Natural killer cell (primary cell): Measurements from ENCODE around the gene DISC1. TPM values are rescaled to one million over a fixed set of nuclear protein-coding genes. Genes with fewer than 3 reads are reported as not detected.

ENCODE experiments used
- ATAC-seq, 3 donors: fragments of 150-1000 bp in 2 of 3; fragments of 200-7000 bp in 1 of 3; cut with Tn5 transposase; 1 replicate in 1 of 3; 2 replicates in 2 of 3; pipeline ENCODE4 v1.10.0; 2021; ENCODE audit warnings: mild to moderate bottlenecking in 2 of 3, moderate library complexity in 2 of 3
- DNase-seq, 2 donors: peaks; one replicate each; pipeline versions ENCODE4 v3.0.0 to v3.0.0-alpha.2; 2013 to 2021; ENCODE audit warnings: mixed read lengths in 1 of 2
- H3K27ac ChIP-seq: one replicate; pipeline ENCODE4 v1.5.1; 2013; ENCODE audit warnings: mild to moderate bottlenecking, low read length
- H3K27me3 ChIP-seq: one replicate; pipeline ENCODE4 v1.6.1; 2013; ENCODE audit warnings: low read length; ENCODE audit not compliant: control insufficient read depth, insufficient read depth
- H3K36me3 ChIP-seq: one replicate; pipeline ENCODE4 v1.6.1; 2013; ENCODE audit warnings: low read length; ENCODE audit not compliant: control insufficient read depth, insufficient read depth
- H3K4me1 ChIP-seq: one replicate; pipeline ENCODE4 v1.6.1; 2013; ENCODE audit warnings: low read length; ENCODE audit not compliant: control insufficient read depth, insufficient read depth
- H3K4me3 ChIP-seq: one replicate; pipeline ENCODE4 v1.5.1; 2013; ENCODE audit warnings: low read length
- H3K9me3 ChIP-seq: one replicate; pipeline ENCODE4 v1.6.1; 2013; ENCODE audit warnings: low read length; ENCODE audit not compliant: control insufficient read depth, insufficient read depth
- H3K27ac Mint-ChIP-seq, 2 donors: one replicate each; pipeline ENCODE4 v1.8.0; 2022; ENCODE audit warnings: mild to moderate bottlenecking in 2 of 2, mixed read lengths in 2 of 2, moderate library complexity in 1 of 2
- H3K27me3 Mint-ChIP-seq, 2 donors: one replicate each; pipeline ENCODE4 v1.8.0; 2022; ENCODE audit warnings: low read depth in 2 of 2, mixed read lengths in 2 of 2
- H3K36me3 Mint-ChIP-seq: one replicate; pipeline ENCODE4 v1.8.0; 2022; ENCODE audit warnings: mixed read lengths
- H3K4me1 Mint-ChIP-seq, 2 donors: one replicate each; pipeline ENCODE4 v1.8.0; 2022; ENCODE audit warnings: mixed read lengths in 2 of 2
- H3K4me3 Mint-ChIP-seq: one replicate; pipeline ENCODE4 v1.8.0; 2022; ENCODE audit warnings: mild to moderate bottlenecking, moderate library complexity, mixed read lengths
- H3K9me3 Mint-ChIP-seq, 2 donors: one replicate each; pipeline ENCODE4 v1.8.0; 2022; ENCODE audit warnings: mixed read lengths in 2 of 2
- WGBS: methylation state at CpG from one replicate; pipeline ENCODE4 v1.1.7; 2013; ENCODE audit warnings: missing lambda C conversion rate; ENCODE audit not compliant: insufficient coverage; 5-methylcytosine and 5-hydroxymethylcytosine counted together
- intact Hi-C: fragments of 100-400 bp; cut with micrococcal nuclease; formaldehyde crosslinking; loops from one replicate; pipeline ENCODE4 v1.14.2; 2022
- total RNA-seq, 4 donors: library from RNA; stranded (reverse); fragments of 120-200 nt in 1 of 4; gene quantifications; one replicate each; pipeline versions ENCODE4 v1.2.3 to v1.2.4, GENCODE V29; 2013 to 2022
- TF ChIP-seq, protein P1 (sequence below): fragments of 200-600 bp; IDR thresholded peaks from one replicate; pipeline ENCODE4 v1.8.0; 2022; ENCODE audit warnings: antibody characterized with exemption

The DISC1 gene
- total RNA-seq, 3 donors from 2014 or later (not counting 1 experiment from before 2014, with no cell fraction given), result 5.9 to 10.7 (median 9.7) TPM

DNA sequence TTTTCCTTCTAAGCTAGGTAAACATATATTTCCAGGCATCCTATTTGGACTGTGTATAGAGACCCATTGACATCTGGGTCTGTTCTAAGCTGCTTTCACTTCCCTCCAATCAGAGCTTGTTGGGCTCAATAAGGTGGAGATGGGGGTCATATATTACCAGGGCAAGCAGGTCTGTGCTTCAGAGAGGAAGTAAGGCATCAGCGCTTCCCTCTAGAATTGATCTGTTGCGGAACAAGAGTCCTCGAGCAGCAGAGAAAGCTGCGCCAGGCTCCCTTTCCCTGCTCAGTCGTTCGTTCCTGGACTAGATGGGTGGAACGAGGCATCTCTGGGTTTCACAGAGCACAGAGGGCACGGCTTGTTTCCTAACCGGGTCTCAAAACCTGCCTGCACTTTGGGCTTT, 63.5 kb downstream of the DISC1 start:
- no peak overlapping the region for H3K27ac Mint-ChIP-seq
- intact Hi-C loops, result no loop called here
- WGBS, result 57% methylated on average over 9 of the region's 9 CpGs
- H3K4me3 Mint-ChIP-seq, result no peak overlapping the region
- ATAC-seq (no peak), DNase-seq (no peak)
- no peaks in the 10 kb centered on the region for H3K27me3 Mint-ChIP-seq
- H3K36me3 ChIP-seq, result peaks cover 2% of the 10 kb centered on the region
- peaks cover 0 to 3% of the 10 kb centered on the region in 2 donors for H3K9me3 Mint-ChIP-seq
- TF ChIP-seq, protein P1, sequence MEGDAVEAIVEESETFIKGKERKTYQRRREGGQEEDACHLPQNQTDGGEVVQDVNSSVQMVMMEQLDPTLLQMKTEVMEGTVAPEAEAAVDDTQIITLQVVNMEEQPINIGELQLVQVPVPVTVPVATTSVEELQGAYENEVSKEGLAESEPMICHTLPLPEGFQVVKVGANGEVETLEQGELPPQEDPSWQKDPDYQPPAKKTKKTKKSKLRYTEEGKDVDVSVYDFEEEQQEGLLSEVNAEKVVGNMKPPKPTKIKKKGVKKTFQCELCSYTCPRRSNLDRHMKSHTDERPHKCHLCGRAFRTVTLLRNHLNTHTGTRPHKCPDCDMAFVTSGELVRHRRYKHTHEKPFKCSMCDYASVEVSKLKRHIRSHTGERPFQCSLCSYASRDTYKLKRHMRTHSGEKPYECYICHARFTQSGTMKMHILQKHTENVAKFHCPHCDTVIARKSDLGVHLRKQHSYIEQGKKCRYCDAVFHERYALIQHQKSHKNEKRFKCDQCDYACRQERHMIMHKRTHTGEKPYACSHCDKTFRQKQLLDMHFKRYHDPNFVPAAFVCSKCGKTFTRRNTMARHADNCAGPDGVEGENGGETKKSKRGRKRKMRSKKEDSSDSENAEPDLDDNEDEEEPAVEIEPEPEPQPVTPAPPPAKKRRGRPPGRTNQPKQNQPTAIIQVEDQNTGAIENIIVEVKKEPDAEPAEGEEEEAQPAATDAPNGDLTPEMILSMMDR, result no peak
- no peaks in the 10 kb centered on the region for H3K27me3 ChIP-seq
- H3K4me3 ChIP-seq, result no peak overlapping the region
- H3K36me3 Mint-ChIP-seq, result no peaks in the 10 kb centered on the region
- H3K4me1 Mint-ChIP-seq, result peaks cover 0 to 12% of the 10 kb centered on the region in 2 donors
- H3K27ac ChIP-seq, result no peak overlapping the region
- no peaks in the 10 kb centered on the region for H3K4me1 ChIP-seq
- H3K9me3 ChIP-seq, result peaks cover 6% of the 10 kb centered on the region

DNA sequence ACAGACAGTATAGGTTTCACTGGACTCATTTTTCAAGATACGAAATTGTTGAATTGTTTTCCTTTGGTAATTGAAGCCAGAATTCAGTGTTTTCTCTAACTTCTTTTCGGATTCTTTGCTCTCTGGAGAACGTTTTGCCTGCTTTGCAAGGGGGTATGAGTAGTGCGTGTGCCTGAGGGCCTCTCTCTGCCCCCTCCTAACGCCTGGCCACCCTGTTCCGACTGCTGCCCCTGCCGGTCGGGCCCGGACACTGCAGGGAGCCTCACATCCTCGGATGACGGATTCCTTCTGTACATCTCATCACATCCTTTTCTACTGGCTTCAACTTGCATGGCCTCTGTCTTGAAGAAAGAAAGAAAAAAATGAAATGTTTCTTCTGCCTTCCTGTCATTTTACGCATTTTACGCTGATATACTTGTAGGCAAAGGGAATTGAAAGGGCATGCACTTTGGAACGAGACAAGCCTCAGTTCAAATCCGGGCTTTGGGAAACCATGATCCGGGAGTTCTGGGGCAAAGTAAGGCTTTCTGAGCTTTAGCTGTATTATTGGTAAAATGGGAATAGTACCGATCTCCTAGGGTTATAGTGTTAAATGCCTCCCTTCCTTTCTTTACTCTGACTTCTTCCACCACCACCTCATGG, 65.1 kb downstream of the DISC1 start:
- WGBS, result 94% methylated on average over 16 of the region's 17 CpGs

DNA sequence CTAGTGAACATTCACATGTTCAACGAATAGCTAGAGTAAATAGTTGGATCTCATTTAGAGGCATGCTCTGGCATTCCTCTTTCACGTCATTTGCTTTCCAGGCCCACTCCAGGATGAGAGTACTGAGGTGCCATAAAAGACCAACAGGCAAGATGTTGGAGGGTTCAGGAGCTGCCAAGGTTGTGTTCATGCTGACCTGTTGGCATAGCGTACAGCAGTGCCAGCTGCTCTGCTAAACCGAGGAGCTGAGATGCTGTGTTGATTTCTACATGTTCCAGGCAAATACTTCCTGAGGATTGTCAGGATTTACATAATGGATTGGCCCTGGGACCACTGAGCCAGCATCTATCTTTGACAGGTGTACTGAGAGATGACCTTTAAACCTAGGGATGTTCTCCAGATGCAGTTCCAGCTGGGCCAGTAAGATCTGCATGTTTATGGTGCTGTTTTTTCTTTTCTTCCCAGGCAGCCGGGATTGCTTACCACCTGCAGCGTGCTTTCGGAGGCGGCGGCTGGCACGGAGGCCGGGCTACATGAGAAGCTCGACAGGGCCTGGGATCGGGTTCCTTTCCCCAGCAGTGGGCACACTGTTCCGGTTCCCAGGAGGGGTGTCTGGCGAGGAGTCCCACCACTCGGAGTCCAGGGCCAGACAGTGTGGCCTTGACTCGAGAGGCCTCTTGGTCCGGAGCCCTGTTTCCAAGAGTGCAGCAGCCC, 66.9 kb downstream of the DISC1 start:
- Histone ChIP-seq H3K4me1 (no peaks in the 10 kb centered on the region), H3K27me3 (no peaks in the 10 kb centered on the region), H3K9me3 (no peaks in the 10 kb centered on the region), H3K4me3 (no peak overlapping the region), H3K27ac (no peak overlapping the region), H3K36me3 (peaks cover 2% of the 10 kb centered on the region)
- H3K36me3 Mint-ChIP-seq, result no peaks in the 10 kb centered on the region
- peaks cover 0 to 12% of the 10 kb centered on the region in 2 donors for H3K4me1 Mint-ChIP-seq
- WGBS, result 95% methylated on average over 18 of the region's 18 CpGs
- H3K4me3 Mint-ChIP-seq, result no peak overlapping the region
- intact Hi-C loops, result no loop called here
- ATAC-seq (no peak), DNase-seq (no peak)
- H3K9me3 Mint-ChIP-seq, result no peaks in the 10 kb centered on the region
- no peaks in the 10 kb centered on the region for H3K27me3 Mint-ChIP-seq
- TF ChIP-seq, protein P1, result no peak
- H3K27ac Mint-ChIP-seq, result no peak overlapping the region

More for the DNA sequence above, 65.1 kb downstream of the DISC1 start:
- H3K4me1 ChIP-seq, result no peaks in the 10 kb centered on the region
- H3K27me3 ChIP-seq, result no peaks in the 10 kb centered on the region
- no peaks in the 10 kb centered on the region for H3K9me3 ChIP-seq
- Mint-ChIP-seq H3K36me3 (no peaks in the 10 kb centered on the region), H3K9me3 (peaks cover 0 to 3% of the 10 kb centered on the region in 2 donors), H3K4me3 (no peak overlapping the region), H3K4me1 (peaks cover 0 to 12% of the 10 kb centered on the region in 2 donors), H3K27me3 (no peaks in the 10 kb centered on the region), H3K27ac (no peak overlapping the region)
- H3K4me3 ChIP-seq, result no peak overlapping the region
- ATAC-seq (no peak), DNase-seq (no peak)
- TF ChIP-seq, protein P1, result no peak
- H3K36me3 ChIP-seq, result peaks cover 2% of the 10 kb centered on the region
- H3K27ac ChIP-seq, result no peak overlapping the region
- intact Hi-C loops, result no loop called here
